Erythroblast (primary cell): ENCODE results near the gene GOLGA6C.
"Not testable (repeated sequence)": the region's sequence is repeated elsewhere in the genome, so short reads cannot be mapped to it uniquely, and the experiment has no call there.

Source experiments
- GATA1 ChIP-seq: IDR thresholded peaks from 2 replicates; pipeline ENCODE4 v1.6.1; 2011; ENCODE audit warnings: low read depth, mild to moderate bottlenecking, control low read depth, low read length, moderate library complexity
- POLR2A ChIP-seq: IDR thresholded peaks from 2 replicates; pipeline ENCODE4 v1.6.1; 2011; ENCODE audit warnings: mild to moderate bottlenecking, low read length

DNA sequence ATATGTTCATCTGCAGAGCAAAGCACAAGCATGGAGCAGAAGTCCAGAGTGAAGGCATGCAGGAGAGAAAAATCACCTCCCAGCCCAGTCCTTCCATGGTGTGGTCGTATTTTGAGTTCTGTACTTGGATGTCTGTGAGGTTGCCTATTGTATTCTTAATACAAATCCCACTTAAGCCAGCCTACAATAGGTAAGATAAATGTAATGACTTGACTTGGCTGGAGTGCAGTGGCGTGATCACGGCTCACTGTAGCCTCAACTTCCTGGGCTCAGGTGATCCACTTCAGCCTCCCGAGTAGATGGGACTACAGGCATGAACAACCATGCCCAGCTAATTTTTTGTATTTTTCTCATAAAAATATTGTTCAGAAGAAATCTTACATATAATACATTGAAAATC, 6.8 kb upstream of the GOLGA6C start:
- TF ChIP-seq POLR2A, GATA1: not testable (repeated sequence)
